SK-N-SH treated with all-trans-retinoic acid at 6 μM for 48 hours (cell line): ENCODE results near the gene NBEA.

Experiments
- CSDC2 ChIP-seq: fragments of 250-450 bp; sonication (Bioruptor Pico); IDR thresholded peaks from 2 replicates; pipeline ENCODE4 v1.5.0; 2020; ENCODE audit warnings: mild to moderate bottlenecking, moderate library complexity
- POU6F1 ChIP-seq: fragments of 250-450 bp; sonication (Bioruptor Pico); IDR thresholded peaks from 2 replicates; pipeline ENCODE4 v1.8.0; 2021; ENCODE audit warnings: low read depth, mild to moderate bottlenecking, moderate library complexity, borderline replicate concordance
- TCF4 ChIP-seq: fragments of 250-450 bp; sonication (Bioruptor Pico); IDR thresholded peaks from 2 replicates; pipeline ENCODE4 v1.8.0; 2021; ENCODE audit warnings: mild to moderate bottlenecking, moderate library complexity, borderline replicate concordance

GRCh38 chr13:35469806-35470525, 527.9 kb downstream of the NBEA start:
- TF ChIP-seq CSDC2 (CRISPR knock-in tag) (no peak), POU6F1 (CRISPR knock-in tag) (no peak), TCF4 (no peak)
